Endothelial cell of umbilical vein (primary cell): ENCODE data around the gene STOML1. TPM values are rescaled to one million over a fixed set of nuclear protein-coding genes. Genes with fewer than 3 reads are reported as not detected.

Experiments used
- BruUV-seq: library from RNA; stranded (reverse); fragments of 400-500 nt; replicated peaks from 2 replicates; lab custom pipeline; 2021; lab: Mats Ljungman, UMichigan
- CTCF ChIA-PET: fragments of 300-600, 350-600 bp; sonication (Branson Sonifier 250); formaldehyde crosslinking; loops from one replicate; lab custom pipeline; 2021; ENCODE audit warnings: antibody characterized with exemption, inconsistent platforms; lab: Charles Lee
- POLR2A ChIA-PET: fragments of 300-600, 350-600 bp; sonication (Branson Sonifier 250); formaldehyde crosslinking; loops from one replicate; lab custom pipeline; 2021; ENCODE audit warnings: antibody characterized with exemption, inconsistent platforms; lab: Charles Lee
- DNase-seq: peaks from one replicate; pipeline ENCODE4 v3.0.0-alpha.2; 2011; ENCODE audit warnings: low read depth, low spot score
- FAIRE-seq: peaks from 2 replicates; lab custom pipeline; 2011; peaks lifted over from hg19 to GRCh38; lab: Jason Lieb, UNC
- H2AFZ ChIP-seq: 2 replicates; pipeline ENCODE4 v1.6.0; 2012; ENCODE audit warnings: low read depth, low read length, control low read depth, inconsistent platforms
- H3K27ac ChIP-seq: 2 replicates; pipeline ENCODE4 v1.5.1; 2011; ENCODE audit warnings: low read depth, mild to moderate bottlenecking, control low read depth, low read length, moderate library complexity; ENCODE audit not compliant: insufficient read depth
- H3K27me3 ChIP-seq, 2 experiments: 2 replicates each; pipeline versions ENCODE4 v1.6.0 to v1.6.1; 2011; ENCODE audit warnings: low read length in 2 of 2, mixed read lengths in 1 of 2; ENCODE audit not compliant: control insufficient read depth in 2 of 2, insufficient read depth in 2 of 2
- H3K36me3 ChIP-seq, 2 experiments: 2 replicates in 1 of 2; 3 replicates in 1 of 2; pipeline ENCODE4 v1.5.1; 2011; ENCODE audit warnings: low read length in 2 of 2, mild to moderate bottlenecking in 1 of 2, moderate library complexity in 1 of 2; ENCODE audit not compliant: control insufficient read depth in 2 of 2, insufficient read depth in 2 of 2; ENCODE audit errors: extremely low read depth in 1 of 2
- H3K4me1 ChIP-seq: 3 replicates; pipeline ENCODE4 v1.5.1; 2011; ENCODE audit warnings: mild to moderate bottlenecking, low read length; ENCODE audit not compliant: control insufficient read depth, insufficient read depth; ENCODE audit errors: extremely low read depth
- H3K4me2 ChIP-seq: 2 replicates; pipeline ENCODE4 v1.6.1; 2011; ENCODE audit warnings: low read length, control low read depth, mixed read lengths; ENCODE audit not compliant: insufficient read depth
- H3K4me3 ChIP-seq, 3 experiments: fragments of 200-600 bp in 1 of 3; sonication (generic), shearing (Covaris generic) in 1 of 3; replicated peaks in 1 of 3; 2 replicates each; pipeline ENCODE4 v1.5.1; 2011 to 2016; ENCODE audit warnings: control low read depth in 3 of 3, low read length in 3 of 3, mild to moderate bottlenecking in 2 of 3, inconsistent platforms in 1 of 3, low read depth in 1 of 3, moderate library complexity in 1 of 3; ENCODE audit not compliant: insufficient read depth in 1 of 3
- H3K79me2 ChIP-seq: 2 replicates; pipeline ENCODE4 v1.6.0; 2012; ENCODE audit warnings: low read length, inconsistent platforms; ENCODE audit not compliant: control insufficient read depth, insufficient read depth
- H3K9ac ChIP-seq: replicated peaks from 2 replicates; pipeline ENCODE3; 2011; ENCODE audit warnings: low read length, control low read depth; ENCODE audit not compliant: insufficient read depth; ENCODE audit errors: extremely low read depth
- H3K9me1 ChIP-seq: replicated peaks from 3 replicates; pipeline ENCODE4 v1.6.0; 2011; ENCODE audit warnings: mild to moderate bottlenecking, low read length; ENCODE audit not compliant: control insufficient read depth, insufficient read depth; ENCODE audit errors: extremely low read depth
- H3K9me3 ChIP-seq: replicated peaks from 2 replicates; pipeline ENCODE4 v1.5.1; 2012; ENCODE audit warnings: low read length, inconsistent platforms; ENCODE audit not compliant: control insufficient read depth, insufficient read depth
- H4K20me1 ChIP-seq: replicated peaks from 2 replicates; pipeline ENCODE3; 2011; ENCODE audit warnings: mild to moderate bottlenecking, low read length; ENCODE audit not compliant: control insufficient read depth, insufficient read depth; ENCODE audit errors: extremely low read depth
- EZH2 ChIP-seq: IDR thresholded peaks from 2 replicates; pipeline ENCODE4 v1.6.1; 2012; ENCODE audit warnings: borderline replicate concordance, low read depth, mild to moderate bottlenecking, moderate library complexity, low read length, inconsistent platforms; ENCODE audit not compliant: severe bottlenecking
- FOS ChIP-seq: IDR thresholded peaks from 2 replicates; pipeline ENCODE4 v1.6.1; 2011; ENCODE audit warnings: mild to moderate bottlenecking, low read length, moderate library complexity, borderline replicate concordance; ENCODE audit not compliant: insufficient read depth
- GATA2 ChIP-seq: IDR thresholded peaks from 2 replicates; pipeline ENCODE4 v1.7.0; 2011; ENCODE audit warnings: low read depth, mild to moderate bottlenecking, moderate library complexity, mixed read lengths, low read length; ENCODE audit not compliant: insufficient read length, insufficient read depth
- JUN ChIP-seq: IDR thresholded peaks from 2 replicates; pipeline ENCODE4 v1.6.1; 2011; ENCODE audit warnings: borderline replicate concordance, low read depth; ENCODE audit not compliant: insufficient read length, insufficient read depth
- MYC ChIP-seq: IDR thresholded peaks from one replicate; pipeline ENCODE4 v1.6.1; 2011; ENCODE audit warnings: mild to moderate bottlenecking, low read depth, low read length
- POLR2A ChIP-seq: IDR thresholded peaks from 2 replicates; pipeline ENCODE4 v1.6.1; 2012; ENCODE audit warnings: low read depth, mild to moderate bottlenecking, control low read depth, low read length
- POLR2AphosphoS5 ChIP-seq: IDR thresholded peaks from 2 replicates; pipeline ENCODE4 v1.6.1; 2012; ENCODE audit warnings: low read depth, mild to moderate bottlenecking, control low read depth, low read length, moderate library complexity; ENCODE audit not compliant: insufficient read depth
- dilution Hi-C: fragments of 300-500 bp; cut with MboI; formaldehyde crosslinking; loops from one replicate; pipeline ENCODE4 v1.15.0; 2019; ENCODE audit warnings: low sequenced_read_pairs; ENCODE audit not compliant: extremely low pct_ligation_motif_present
- intact Hi-C: fragments of 100-400 bp; cut with micrococcal nuclease; formaldehyde crosslinking; loops from one replicate; pipeline ENCODE4 v1.10.0; 2022
- polyA plus RNA-seq, 4 experiments: library from polyadenylated mRNA; depleted of rRNA in 3 of 4; stranded (reverse) in 3 of 4; unstranded in 1 of 4; fragments of >200 nt; gene quantifications; 2 replicates each; pipeline versions ENCODE4 v1.2.1 to v1.2.3, GENCODE V29; 2011 to 2012; ENCODE audit warnings: missing spikeins in 1 of 4
- total RNA-seq: library from RNA; stranded (reverse); gene quantifications from 2 replicates; pipeline ENCODE4 v1.2.3, GENCODE V29; 2021
- TF ChIP-seq, protein P1 (sequence below), 2 donors: IDR thresholded peaks; 1 replicate in 1 of 2; 2 replicates in 1 of 2; pipeline ENCODE4 v1.5.1; 2011; ENCODE audit warnings: low read length in 2 of 2, mild to moderate bottlenecking in 2 of 2, moderate library complexity in 2 of 2, control low read depth in 1 of 2, inconsistent platforms in 1 of 2, low read depth in 1 of 2; ENCODE audit not compliant: insufficient read depth in 1 of 2; ENCODE audit errors: extremely low read depth in 1 of 2
- TF ChIP-seq, protein P2 (sequence below): IDR thresholded peaks from 2 replicates; pipeline ENCODE4 v1.6.1; 2011; ENCODE audit not compliant: insufficient read depth, insufficient read length

The STOML1 gene
- total and polyA plus RNA-seq, 2 donors (not counting 3 experiments of a cell fraction or from before 2014, with no cell fraction given): 12.9 to 15.4 TPM

DNA sequence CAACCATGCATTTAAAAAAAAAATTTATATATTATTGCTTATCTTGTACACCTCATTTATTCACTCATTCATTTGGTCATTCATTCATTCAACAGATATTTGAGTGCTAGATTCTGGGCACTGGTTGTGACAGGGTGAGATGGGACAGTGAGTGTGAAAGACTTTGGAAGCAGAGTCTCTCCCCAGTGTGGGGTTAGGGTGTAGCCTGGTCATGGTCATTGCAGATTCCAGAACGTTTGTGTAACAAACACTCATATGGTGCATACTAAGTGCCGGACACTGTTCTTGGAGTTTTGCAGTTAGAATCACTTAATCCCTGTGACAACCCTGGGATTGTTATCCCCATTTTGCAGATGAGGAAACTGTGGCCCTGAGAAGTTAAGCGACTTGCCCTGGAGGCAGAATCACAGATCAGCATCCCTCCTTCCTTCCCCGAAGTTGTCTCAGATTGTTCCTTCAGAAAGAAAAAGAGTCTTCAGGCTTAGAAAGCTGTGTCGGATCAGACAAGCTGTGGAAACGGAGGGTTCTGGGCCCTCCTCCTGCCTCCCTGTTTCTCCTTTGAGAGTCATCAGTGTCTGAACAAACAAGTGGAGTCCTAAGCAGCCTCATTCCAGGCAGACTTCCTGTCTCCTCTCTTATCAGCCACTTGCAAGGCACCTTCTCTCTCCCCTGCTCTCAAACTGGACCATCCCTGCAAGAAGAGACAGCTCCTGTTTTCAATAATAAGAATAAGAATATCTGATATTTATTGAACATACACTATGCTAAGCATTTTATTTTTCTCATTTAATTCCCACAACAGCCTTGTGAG, 59.5 kb downstream of the STOML1 start:
- Histone ChIP-seq H4K20me1 (no peaks in the 10 kb centered on the region), H3K36me3 (no peaks in the 10 kb centered on the region), H3K27me3 (no peaks in the 10 kb centered on the region), H3K4me2 (no peak overlapping the region), H3K4me1 (peaks cover 24% of the 10 kb centered on the region), H3K4me3 (no peak overlapping the region), H3K79me2 (no peaks in the 10 kb centered on the region), H3K27ac (no peak overlapping the region), H3K9me1 (no peaks in the 10 kb centered on the region), H3K9ac (no peak overlapping the region), H3K9me3 (no peaks in the 10 kb centered on the region), H2AFZ (no peak overlapping the region)
- ChIA-PET CTCF (interaction anchor here (0.6 to 4.4 kb wide), 5 partner anchors 9 to 117 kb away, joined by 3 to 17 read pairs (median 5); no protein-coding TSS in a partner anchor), POLR2A (no interaction called here)
- intact Hi-C loops: no loop called here
- dilution Hi-C loops: no loop called here
- DNase-seq: peak; percentile 61
- no TSS peak for BruUV-seq
- TF ChIP-seq, protein P1, sequence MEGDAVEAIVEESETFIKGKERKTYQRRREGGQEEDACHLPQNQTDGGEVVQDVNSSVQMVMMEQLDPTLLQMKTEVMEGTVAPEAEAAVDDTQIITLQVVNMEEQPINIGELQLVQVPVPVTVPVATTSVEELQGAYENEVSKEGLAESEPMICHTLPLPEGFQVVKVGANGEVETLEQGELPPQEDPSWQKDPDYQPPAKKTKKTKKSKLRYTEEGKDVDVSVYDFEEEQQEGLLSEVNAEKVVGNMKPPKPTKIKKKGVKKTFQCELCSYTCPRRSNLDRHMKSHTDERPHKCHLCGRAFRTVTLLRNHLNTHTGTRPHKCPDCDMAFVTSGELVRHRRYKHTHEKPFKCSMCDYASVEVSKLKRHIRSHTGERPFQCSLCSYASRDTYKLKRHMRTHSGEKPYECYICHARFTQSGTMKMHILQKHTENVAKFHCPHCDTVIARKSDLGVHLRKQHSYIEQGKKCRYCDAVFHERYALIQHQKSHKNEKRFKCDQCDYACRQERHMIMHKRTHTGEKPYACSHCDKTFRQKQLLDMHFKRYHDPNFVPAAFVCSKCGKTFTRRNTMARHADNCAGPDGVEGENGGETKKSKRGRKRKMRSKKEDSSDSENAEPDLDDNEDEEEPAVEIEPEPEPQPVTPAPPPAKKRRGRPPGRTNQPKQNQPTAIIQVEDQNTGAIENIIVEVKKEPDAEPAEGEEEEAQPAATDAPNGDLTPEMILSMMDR (IDR thresholded peaks at IDR 0.05; ENCODE audit: extremely low read depth in 1 of 2, insufficient read depth in 1 of 2, low read depth in 1 of 2, low read length in 2 of 2): no peak
- peak; percentile 34 for TF ChIP-seq GATA2
- FAIRE-seq: peak; percentile 83

DNA sequence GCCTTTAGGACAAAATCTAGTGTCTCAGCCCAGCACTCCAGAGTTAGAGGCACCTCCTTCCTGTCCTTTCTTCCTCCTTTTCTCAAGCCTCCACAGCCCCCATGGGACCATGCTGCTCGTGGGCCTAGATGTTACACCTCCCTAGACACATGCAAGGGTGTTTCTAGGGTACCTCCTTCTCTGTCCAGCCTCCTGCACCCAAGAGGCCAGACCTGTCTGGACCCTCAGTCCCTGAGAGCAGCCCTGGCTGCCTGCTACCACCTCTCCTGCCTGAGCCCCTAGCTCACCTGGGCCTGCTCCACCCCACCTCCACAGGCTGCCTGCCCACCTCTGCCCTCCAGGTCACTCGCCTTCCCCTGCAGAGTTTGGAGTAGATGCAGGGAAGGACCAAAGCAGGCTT, 60.7 kb downstream of the STOML1 start:
- FAIRE-seq: no peak
- Histone ChIP-seq H3K9ac (no peak overlapping the region), H3K4me2 (no peak overlapping the region), H3K9me3 (no peaks in the 10 kb centered on the region), H3K27me3 (no peaks in the 10 kb centered on the region), H3K9me1 (no peaks in the 10 kb centered on the region), H3K27ac (no peak overlapping the region), H3K36me3 (no peaks in the 10 kb centered on the region), H4K20me1 (no peaks in the 10 kb centered on the region), H2AFZ (no peak overlapping the region), H3K4me3 (no peak overlapping the region), H3K79me2 (no peaks in the 10 kb centered on the region), H3K4me1 (peaks cover 21% of the 10 kb centered on the region)
- ChIA-PET CTCF (interaction anchor here (1.2 to 1.4 kb wide), 3 partner anchors 8 to 57 kb away, joined by 3 to 4 read pairs (median 3); no protein-coding TSS in a partner anchor), POLR2A (no interaction called here)
- no TSS peak for BruUV-seq
- no peak for DNase-seq
- dilution Hi-C loops (no loop called here), intact Hi-C loops (no loop called here)
- TF ChIP-seq, protein P1 (IDR thresholded peaks at IDR 0.05; ENCODE audit: extremely low read depth in 1 of 2, insufficient read depth in 1 of 2, low read depth in 1 of 2, low read length in 2 of 2): no peak
- TF ChIP-seq POLR2A (no peak), MYC (no peak), EZH2 (no peak), POLR2AphosphoS5 (no peak), FOS (no peak), GATA2 (no peak), JUN (no peak)
- TF ChIP-seq, protein P2, sequence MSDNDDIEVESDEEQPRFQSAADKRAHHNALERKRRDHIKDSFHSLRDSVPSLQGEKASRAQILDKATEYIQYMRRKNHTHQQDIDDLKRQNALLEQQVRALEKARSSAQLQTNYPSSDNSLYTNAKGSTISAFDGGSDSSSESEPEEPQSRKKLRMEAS: no peak
